Mucosa of descending colon (tissue), 3 donors: ENCODE results near the gene FN1. TPM values are rescaled to one million over a fixed set of nuclear protein-coding genes. Genes with fewer than 3 reads are reported as not detected.

ENCODE experiments used
- ATAC-seq: fragments of 200-7000 bp; cut with Tn5 transposase; one replicate; pipeline ENCODE4 v1.9.1; 2020; ENCODE audit warnings: mild to moderate bottlenecking, moderate library complexity
- DNase-seq, 3 donors: peaks; one replicate each; pipeline ENCODE4 v3.0.0-alpha.2; 2020
- H3K36me3 ChIP-seq: fragments of 200-600 bp; one replicate; pipeline ENCODE4 v1.8.0; 2021; ENCODE audit warnings: low read depth, mild to moderate bottlenecking
- H3K4me1 ChIP-seq: fragments of 200-600 bp; one replicate; pipeline ENCODE4 v1.8.0; 2021; ENCODE audit warnings: low read depth, mild to moderate bottlenecking
- H3K4me3 ChIP-seq: fragments of 200-600 bp; one replicate; pipeline ENCODE4 v1.8.0; 2021; ENCODE audit warnings: mild to moderate bottlenecking
- H3K9me3 ChIP-seq: fragments of 200-600 bp; one replicate; pipeline ENCODE4 v1.8.0; 2021; ENCODE audit warnings: mild to moderate bottlenecking
- intact Hi-C, 2 donors: fragments of 100-400 bp; cut with DNase I in 1 of 2; cut with micrococcal nuclease in 1 of 2; formaldehyde crosslinking; loops; one replicate each; pipeline versions ENCODE4 v1.11.0 to v1.11.1; 2022; cut with DNase I, micrococcal nuclease
- total RNA-seq, 3 donors: library from RNA; stranded (reverse); fragmentation: NEBNext Ultra II Directional in 2 of 3; extraction: Animal tissue kit (Norgen Biotek cat#: 25700) in 2 of 3; gene quantifications; one replicate each; pipeline versions ENCODE4 v1.2.1 to v1.2.4, GENCODE V29; 2021 to 2023
- TF ChIP-seq, protein P1 (sequence below): fragments of 200-600 bp; IDR thresholded peaks from one replicate; pipeline ENCODE4 v1.8.0; 2022; ENCODE audit warnings: antibody characterized with exemption, mild to moderate bottlenecking
- donor health status: DM: no; HTN: no; CAD: no; lungs with moderate emphysema.
- donor health status: DM: no; HTN: no; CAD: no.
- donor health status: DM: no; HTN: yes; CAD: no.

FN1 gene
- total RNA-seq, 3 donors from 2014 or later: 30.3 to 1,060 (median 208) TPM

DNA sequence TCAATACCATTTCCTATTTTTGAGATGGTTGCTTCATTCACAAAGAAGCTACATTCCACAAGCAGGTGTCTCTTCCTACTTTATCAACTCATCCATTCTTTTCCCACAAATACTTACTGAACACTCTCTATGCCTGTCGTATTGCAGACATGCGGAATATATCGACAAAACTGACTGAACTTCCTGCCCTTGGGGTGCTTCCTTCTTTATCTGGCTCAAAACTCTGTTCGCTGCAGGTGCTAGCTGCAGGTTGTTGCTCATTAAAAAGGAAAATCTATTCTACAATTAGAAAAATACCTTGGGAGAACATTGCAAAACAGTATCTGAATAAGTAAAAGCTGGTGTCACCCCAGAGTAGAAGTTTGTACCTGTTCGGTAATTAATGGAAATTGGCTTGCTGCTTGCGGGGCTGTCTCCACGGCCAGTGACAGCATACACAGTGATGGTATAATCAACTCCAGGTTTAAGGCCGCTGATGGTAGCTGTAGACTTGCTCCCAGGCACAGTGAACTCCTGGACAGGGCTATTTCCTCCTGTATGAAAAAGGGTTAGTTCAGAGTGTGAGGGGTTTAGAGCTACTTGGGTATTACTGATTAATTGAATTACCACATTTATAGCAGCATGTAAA lies 52.1 kb downstream of the FN1 start:
- intact Hi-C loops: no loop called here
- H3K4me3 ChIP-seq: no peak overlapping the region
- TF ChIP-seq, protein P1, sequence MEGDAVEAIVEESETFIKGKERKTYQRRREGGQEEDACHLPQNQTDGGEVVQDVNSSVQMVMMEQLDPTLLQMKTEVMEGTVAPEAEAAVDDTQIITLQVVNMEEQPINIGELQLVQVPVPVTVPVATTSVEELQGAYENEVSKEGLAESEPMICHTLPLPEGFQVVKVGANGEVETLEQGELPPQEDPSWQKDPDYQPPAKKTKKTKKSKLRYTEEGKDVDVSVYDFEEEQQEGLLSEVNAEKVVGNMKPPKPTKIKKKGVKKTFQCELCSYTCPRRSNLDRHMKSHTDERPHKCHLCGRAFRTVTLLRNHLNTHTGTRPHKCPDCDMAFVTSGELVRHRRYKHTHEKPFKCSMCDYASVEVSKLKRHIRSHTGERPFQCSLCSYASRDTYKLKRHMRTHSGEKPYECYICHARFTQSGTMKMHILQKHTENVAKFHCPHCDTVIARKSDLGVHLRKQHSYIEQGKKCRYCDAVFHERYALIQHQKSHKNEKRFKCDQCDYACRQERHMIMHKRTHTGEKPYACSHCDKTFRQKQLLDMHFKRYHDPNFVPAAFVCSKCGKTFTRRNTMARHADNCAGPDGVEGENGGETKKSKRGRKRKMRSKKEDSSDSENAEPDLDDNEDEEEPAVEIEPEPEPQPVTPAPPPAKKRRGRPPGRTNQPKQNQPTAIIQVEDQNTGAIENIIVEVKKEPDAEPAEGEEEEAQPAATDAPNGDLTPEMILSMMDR: no peak
- no peaks in the 10 kb centered on the region for H3K9me3 ChIP-seq
- no peak for DNase-seq
- no peak for ATAC-seq
- no peaks in the 10 kb centered on the region for H3K4me1 ChIP-seq
- H3K36me3 ChIP-seq: no peaks in the 10 kb centered on the region

DNA sequence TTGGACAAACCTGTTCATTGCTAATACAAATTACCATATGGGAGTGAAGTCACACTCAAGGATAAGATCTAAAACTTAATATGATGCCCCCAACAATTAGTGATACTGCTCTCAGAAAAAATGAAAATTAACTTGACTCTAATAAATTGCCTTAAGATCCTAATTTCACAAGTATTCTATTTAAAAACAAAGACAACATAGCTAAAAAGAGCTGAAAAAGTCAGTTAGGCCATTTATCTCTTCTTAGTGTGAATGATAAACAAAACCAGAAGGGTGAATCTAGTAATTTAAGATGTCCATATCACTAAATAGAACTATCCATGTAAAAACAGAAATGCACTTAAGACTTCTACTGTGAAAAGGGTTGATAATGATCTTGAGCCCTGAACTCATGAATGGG lies 53.4 kb downstream of the FN1 start:
- no peak for DNase-seq
- TF ChIP-seq, protein P1: no peak
- Histone ChIP-seq H3K4me3 (no peak overlapping the region), H3K4me1 (no peaks in the 10 kb centered on the region), H3K36me3 (no peaks in the 10 kb centered on the region), H3K9me3 (no peaks in the 10 kb centered on the region)
- no peak for ATAC-seq
- intact Hi-C loops: no loop called here

DNA sequence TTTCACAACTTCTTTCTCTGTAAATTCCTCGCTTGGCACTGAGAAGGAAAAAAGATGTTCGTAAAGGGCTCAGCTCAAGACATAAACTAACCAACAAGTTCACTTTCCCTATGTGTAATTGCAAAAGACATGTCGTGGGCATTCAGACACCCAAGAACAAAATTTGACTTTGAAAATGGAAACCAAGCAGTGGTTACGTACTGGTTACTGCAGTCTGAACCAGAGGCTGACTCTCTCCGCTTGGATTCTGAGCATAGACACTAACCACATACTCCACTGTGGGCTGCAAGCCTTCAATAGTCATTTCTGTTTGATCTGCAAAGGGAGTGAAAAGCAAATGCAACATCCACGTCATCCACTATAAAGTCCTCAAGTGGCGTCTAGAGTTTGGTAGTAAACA lies 53.9 kb downstream of the FN1 start:
- no peak for DNase-seq
- no peaks in the 10 kb centered on the region for H3K36me3 ChIP-seq

DNA sequence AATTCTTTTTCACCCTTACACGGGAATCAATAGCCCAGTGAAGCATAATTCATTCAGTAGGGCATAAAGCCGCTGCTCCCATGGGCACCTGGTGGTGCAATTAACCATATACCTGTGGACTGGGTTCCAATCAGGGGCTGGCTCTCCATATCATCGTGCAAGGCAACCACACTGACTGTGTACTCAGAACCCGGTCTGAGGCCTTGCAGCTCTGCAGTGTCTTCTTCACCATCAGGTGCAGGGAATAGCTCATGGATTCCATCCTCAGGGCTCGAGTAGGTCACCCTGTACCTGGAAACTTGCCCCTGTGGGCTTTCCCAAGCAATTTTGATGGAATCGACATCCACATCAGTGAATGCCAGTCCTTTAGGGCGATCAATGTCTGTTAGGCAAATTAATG lies 55.2 kb downstream of the FN1 start:
- no peak for ATAC-seq
- DNase-seq: no peak
- TF ChIP-seq, protein P1: no peak
- Histone ChIP-seq H3K36me3 (no peaks in the 10 kb centered on the region), H3K4me1 (no peaks in the 10 kb centered on the region), H3K4me3 (no peak overlapping the region), H3K9me3 (no peaks in the 10 kb centered on the region)
- intact Hi-C loops: no loop called here

More for the DNA sequence above, 53.9 kb downstream of the FN1 start:
- intact Hi-C loops: no loop called here
- no peaks in the 10 kb centered on the region for H3K4me1 ChIP-seq
- no peak overlapping the region for H3K4me3 ChIP-seq
- TF ChIP-seq, protein P1: no peak
- H3K9me3 ChIP-seq: no peaks in the 10 kb centered on the region
- no peak for ATAC-seq

DNA sequence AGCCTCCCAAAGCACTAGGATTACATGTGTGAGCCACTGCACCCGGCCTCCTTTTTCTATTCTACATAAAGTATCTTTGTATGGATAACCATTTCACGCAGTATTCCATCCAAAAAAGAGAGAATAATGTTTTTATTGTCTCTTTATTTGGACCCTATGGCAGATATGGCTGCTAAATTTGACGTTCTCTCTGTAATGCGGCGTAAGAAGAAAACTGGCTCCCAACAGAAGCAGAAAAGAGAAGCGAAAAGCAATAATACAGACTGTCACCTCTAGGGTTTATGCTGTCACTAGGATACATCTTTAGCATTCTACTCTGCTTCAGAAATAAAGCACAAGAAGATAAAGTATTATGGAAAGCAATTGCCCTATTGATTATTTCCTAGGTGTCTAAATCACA lies 55.9 kb downstream of the FN1 start:
- DNase-seq: no peak
- TF ChIP-seq, protein P1: no peak
- Histone ChIP-seq H3K4me1 (no peaks in the 10 kb centered on the region), H3K36me3 (no peaks in the 10 kb centered on the region), H3K4me3 (no peak overlapping the region), H3K9me3 (no peaks in the 10 kb centered on the region)
- intact Hi-C loops: no loop called here
- no peak for ATAC-seq

DNA sequence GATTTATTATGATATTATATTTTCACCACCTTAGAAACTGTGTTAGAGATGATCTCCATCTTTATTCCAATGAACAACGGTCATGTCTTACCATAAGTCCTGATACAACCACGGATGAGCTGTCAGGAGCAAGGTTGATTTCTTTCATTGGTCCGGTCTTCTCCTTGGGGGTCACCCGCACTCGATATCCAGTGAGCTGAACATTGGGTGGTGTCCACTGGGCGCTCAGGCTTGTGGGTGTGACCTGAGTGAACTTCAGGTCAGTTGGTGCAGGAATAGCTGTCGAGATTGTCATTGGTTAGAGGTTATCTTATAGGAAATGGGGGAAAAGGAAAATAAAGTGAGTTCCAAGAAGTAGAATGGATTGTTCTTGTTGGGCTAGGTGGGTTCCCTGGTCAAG lies 56.8 kb downstream of the FN1 start:
- no peaks in the 10 kb centered on the region for H3K4me1 ChIP-seq
- H3K4me3 ChIP-seq: no peak overlapping the region
- ATAC-seq (no peak), DNase-seq (no peak)
- no peaks in the 10 kb centered on the region for H3K9me3 ChIP-seq
- TF ChIP-seq, protein P1: no peak
- no peaks in the 10 kb centered on the region for H3K36me3 ChIP-seq
- intact Hi-C loops: no loop called here
